Measurements from ENCODE around the gene SULT4A1.

DNA sequence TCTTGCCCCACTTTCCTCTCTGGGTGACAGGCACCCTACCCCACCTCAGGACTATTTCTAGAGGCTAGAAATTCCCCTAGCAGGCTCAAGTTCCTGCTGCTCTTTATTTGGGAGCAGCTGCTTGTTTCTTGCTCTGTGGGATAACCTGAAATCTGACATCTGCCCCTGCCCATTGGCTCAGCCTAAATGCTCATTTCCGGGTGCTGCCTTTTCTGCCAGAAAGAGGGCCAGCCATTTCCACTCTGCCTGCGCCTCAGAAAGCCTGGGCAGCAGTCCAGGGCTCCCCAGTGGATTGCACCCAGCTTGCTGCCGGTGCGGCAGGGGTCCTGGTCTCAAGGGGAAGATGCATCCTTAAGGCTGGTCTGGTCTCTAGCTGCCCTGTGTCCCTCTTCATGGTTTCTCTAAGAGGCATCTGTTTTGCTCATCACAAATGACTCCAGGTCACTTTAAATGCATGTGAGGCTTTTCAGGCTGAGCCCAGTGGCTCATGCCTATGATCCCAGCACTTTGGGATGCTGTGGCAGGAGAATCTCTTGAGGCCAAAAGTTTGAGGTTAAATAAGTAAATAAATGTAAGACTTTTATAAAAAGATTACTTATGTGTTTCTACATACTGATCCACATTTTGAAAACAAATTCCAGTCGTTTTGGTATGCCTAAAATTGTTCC, 39.8 kb upstream of the SULT4A1 start:
- TF ChIP-seq, protein P1, sequence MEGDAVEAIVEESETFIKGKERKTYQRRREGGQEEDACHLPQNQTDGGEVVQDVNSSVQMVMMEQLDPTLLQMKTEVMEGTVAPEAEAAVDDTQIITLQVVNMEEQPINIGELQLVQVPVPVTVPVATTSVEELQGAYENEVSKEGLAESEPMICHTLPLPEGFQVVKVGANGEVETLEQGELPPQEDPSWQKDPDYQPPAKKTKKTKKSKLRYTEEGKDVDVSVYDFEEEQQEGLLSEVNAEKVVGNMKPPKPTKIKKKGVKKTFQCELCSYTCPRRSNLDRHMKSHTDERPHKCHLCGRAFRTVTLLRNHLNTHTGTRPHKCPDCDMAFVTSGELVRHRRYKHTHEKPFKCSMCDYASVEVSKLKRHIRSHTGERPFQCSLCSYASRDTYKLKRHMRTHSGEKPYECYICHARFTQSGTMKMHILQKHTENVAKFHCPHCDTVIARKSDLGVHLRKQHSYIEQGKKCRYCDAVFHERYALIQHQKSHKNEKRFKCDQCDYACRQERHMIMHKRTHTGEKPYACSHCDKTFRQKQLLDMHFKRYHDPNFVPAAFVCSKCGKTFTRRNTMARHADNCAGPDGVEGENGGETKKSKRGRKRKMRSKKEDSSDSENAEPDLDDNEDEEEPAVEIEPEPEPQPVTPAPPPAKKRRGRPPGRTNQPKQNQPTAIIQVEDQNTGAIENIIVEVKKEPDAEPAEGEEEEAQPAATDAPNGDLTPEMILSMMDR (IDR thresholded peaks at IDR 0.05) = no peak
- TF ChIP-seq POLR2A (IDR thresholded peaks at IDR 0.05) = no peak

All from testis (tissue), 2 donors.